HCT116 (cell line): ENCODE data around the gene WWOX. TPM values are rescaled to one million over a fixed set of nuclear protein-coding genes. Genes with fewer than 3 reads are reported as not detected.

Experiments
- ATAC-seq: fragments of 200-7000 bp; cut with Tn5 transposase; 2 replicates; pipeline ENCODE4 v1.9.1; 2020; ENCODE audit warnings: mild to moderate bottlenecking, moderate library complexity
- BruUV-seq: library from RNA; stranded (reverse); fragments of 400-500 nt; replicated peaks from 2 replicates; lab custom pipeline; 2021; lab: Mats Ljungman, UMichigan
- CTCF ChIA-PET: fragments of 300-600 bp; sonication (Branson Sonifier 250); formaldehyde crosslinking; loops from one replicate; lab custom pipeline; 2021; ENCODE audit warnings: antibody characterized with exemption; lab: Charles Lee
- POLR2A ChIA-PET: fragments of 300-600, 350-600 bp; sonication (Branson Sonifier 250); formaldehyde crosslinking; loops from one replicate; lab custom pipeline; 2021; ENCODE audit warnings: antibody characterized with exemption; lab: Charles Lee
- RAD21 ChIA-PET, 2 experiments: fragments of 300-600 bp; sonication (Branson Sonifier 250); formaldehyde crosslinking; loops; one replicate each; lab custom pipeline; 2023; ENCODE audit warnings: low total read pairs in 2 of 2; ENCODE audit not compliant: uncharacterized antibody in 2 of 2, unreplicated experiment in 2 of 2, low non-redundant PET in 1 of 2; lab: Charles Lee
- DNase-seq: peaks from one replicate; pipeline ENCODE4 v3.0.0-alpha.2; 2010; ENCODE audit warnings: low read depth, low spot score
- H2AFZ ChIP-seq: fragments of 200-600 bp; shearing (Covaris generic), sonication (generic); 2 replicates; pipeline ENCODE4 v1.6.1; 2017; ENCODE audit warnings: low read depth, mixed run types, mixed read lengths, antibody characterized with exemption, low read length; ENCODE audit not compliant: poor library complexity, severe bottlenecking
- H3K27ac ChIP-seq: 2 replicates; pipeline ENCODE4 v1.5.1; 2012; ENCODE audit warnings: low read depth, low read length
- H3K27me3 ChIP-seq: fragments of 200-600 bp; sonication (generic); 2 replicates; pipeline ENCODE4 v1.6.1; 2016; ENCODE audit warnings: mixed run types, low read length, mixed read lengths; ENCODE audit not compliant: insufficient read depth
- H3K36me3 ChIP-seq, 2 experiments: fragments of 200-500 bp in 1 of 2; fragments of 200-600 bp in 1 of 2; sonication (Bioruptor generic) in 1 of 2; sonication (generic) in 1 of 2; 2 replicates each; pipeline versions ENCODE4 v1.5.1 to v1.6.1; 2014 to 2016; ENCODE audit warnings: low read length in 2 of 2, inconsistent platforms in 1 of 2, mixed read lengths in 1 of 2, mixed run types in 1 of 2; ENCODE audit not compliant: insufficient read depth in 2 of 2, control insufficient read depth in 1 of 2
- H3K4me1 ChIP-seq, 2 experiments: fragments of 200-600 bp in 1 of 2; sonication (generic) in 1 of 2; 2 replicates each; pipeline versions ENCODE4 v1.5.1 to v1.6.1; 2012 to 2017; ENCODE audit warnings: low read length in 2 of 2, inconsistent platforms in 1 of 2, mild to moderate bottlenecking in 1 of 2, mixed read lengths in 1 of 2, mixed run types in 1 of 2, moderate library complexity in 1 of 2; ENCODE audit not compliant: insufficient read depth in 2 of 2, control insufficient read depth in 1 of 2
- H3K4me2 ChIP-seq: fragments of 200-600 bp; sonication (generic); 2 replicates; pipeline ENCODE4 v1.6.1; 2017; ENCODE audit warnings: mixed run types, low read length, mixed read lengths
- H3K4me3 ChIP-seq, 2 experiments: fragments of 200-600 bp in 1 of 2; sonication (generic) in 1 of 2; replicated peaks in 1 of 2; 2 replicates each; pipeline ENCODE4 v1.5.1; 2011 to 2016; ENCODE audit warnings: low read length in 2 of 2, control low read depth in 1 of 2, low read depth in 1 of 2, mild to moderate bottlenecking in 1 of 2, mixed read lengths in 1 of 2, mixed run types in 1 of 2
- H3K79me2 ChIP-seq: fragments of 200-600 bp; sonication (generic); 2 replicates; pipeline ENCODE4 v1.6.1; 2017; ENCODE audit warnings: mild to moderate bottlenecking, mixed run types, low read length, moderate library complexity, mixed read lengths; ENCODE audit not compliant: insufficient read depth
- H3K9ac ChIP-seq: fragments of 200-600 bp; sonication (generic); 2 replicates; pipeline ENCODE4 v1.6.1; 2016; ENCODE audit warnings: low read length, mixed read lengths
- H3K9me2 ChIP-seq: fragments of 200-600 bp; sonication (generic), shearing (Covaris generic); 2 replicates; pipeline ENCODE4 v1.6.1; 2017; ENCODE audit warnings: mixed run types, mild to moderate bottlenecking, moderate library complexity; ENCODE audit not compliant: insufficient read depth
- H3K9me3 ChIP-seq, 2 experiments: fragments of 200-500 bp in 1 of 2; fragments of 200-600 bp in 1 of 2; sonication (Bioruptor generic) in 1 of 2; sonication (generic) in 1 of 2; 2 replicates each; pipeline ENCODE4 v1.6.1; 2014 to 2017; ENCODE audit warnings: low read length in 2 of 2, mixed read lengths in 2 of 2, inconsistent platforms in 1 of 2, low read depth in 1 of 2, mild to moderate bottlenecking in 1 of 2, mixed run types in 1 of 2, moderate library complexity in 1 of 2; ENCODE audit not compliant: control insufficient read depth in 1 of 2, insufficient read depth in 1 of 2
- H4K20me1 ChIP-seq: fragments of 200-600 bp; sonication (generic), shearing (Covaris generic); 2 replicates; pipeline ENCODE4 v1.6.1; 2017; ENCODE audit warnings: mixed run types, mild to moderate bottlenecking, moderate library complexity; ENCODE audit not compliant: insufficient read depth
- ATF3 ChIP-seq: IDR thresholded peaks from 2 replicates; pipeline ENCODE4 v1.6.1; 2012
- EZH2phosphoT487 ChIP-seq: fragments of 200-600 bp; IDR thresholded peaks from 2 replicates; pipeline ENCODE4 v1.6.1; 2018; ENCODE audit warnings: antibody characterized with exemption, borderline replicate concordance
- JUND ChIP-seq: IDR thresholded peaks from 2 replicates; pipeline ENCODE4 v1.6.1; 2012
- REST ChIP-seq: IDR thresholded peaks from 2 replicates; pipeline ENCODE4 v1.6.1; 2012; ENCODE audit warnings: low read depth
- SIN3A ChIP-seq: IDR thresholded peaks from 2 replicates; pipeline ENCODE4 v1.6.1; 2012; ENCODE audit warnings: low read depth
- intact Hi-C: fragments of 100-400 bp; cut with micrococcal nuclease; formaldehyde crosslinking; loops from 2 replicates; pipeline ENCODE4 v1.10.0; 2022
- total RNA-seq: library from RNA; stranded (reverse); gene quantifications from one replicate; pipeline ENCODE4 v1.2.1, GENCODE V29; 2021; ENCODE audit not compliant: unreplicated experiment

The WWOX gene
- total RNA-seq, 1 experiment from 2014 or later, result 13.7 TPM

- Histone ChIP-seq H3K4me1 (no peaks in the 10 kb centered on the region), H3K27ac (no peak overlapping the region), H3K9me2 (no peaks in the 10 kb centered on the region), H3K79me2 (no peaks in the 10 kb centered on the region), H3K9ac (no peak overlapping the region), H3K4me2 (no peak overlapping the region), H2AFZ (no peak overlapping the region), H3K27me3 (no peaks in the 10 kb centered on the region), H3K36me3 (no peaks in the 10 kb centered on the region), H4K20me1 (no peaks in the 10 kb centered on the region), H3K9me3 (no peaks in the 10 kb centered on the region), H3K4me3 (no peak overlapping the region)
- no peak for TF ChIP-seq JUND
- ChIA-PET RAD21 (no interaction called here), CTCF (no interaction called here), POLR2A (no interaction called here)
- no TSS peak for BruUV-seq
- DNase-seq (no peak), ATAC-seq (no peak)
- intact Hi-C loops, result no loop called here
Observed at GRCh38 chr16:78362524-78363135, 263.2 kb downstream of the WWOX start.

- H3K4me1 ChIP-seq, result no peaks in the 10 kb centered on the region
- BruUV-seq, result no TSS peak
Observed at GRCh38 chr16:78363843-78364555, 264.5 kb downstream of the WWOX start.

More at GRCh38 chr16:78363843-78364555, 264.5 kb downstream of the WWOX start:
- intact Hi-C loops, result no loop called here
- POLR2A ChIA-PET, result no interaction called here
- H3K4me2 ChIP-seq, result no peak overlapping the region
- H4K20me1 ChIP-seq, result no peaks in the 10 kb centered on the region
- no peaks in the 10 kb centered on the region for H3K9me3 ChIP-seq
- no peak for DNase-seq
- RAD21 ChIA-PET, result no interaction called here
- no peak overlapping the region for H3K9ac ChIP-seq
- H2AFZ ChIP-seq, result no peak overlapping the region
- TF ChIP-seq REST (no peak), ATF3 (no peak), EZH2phosphoT487 (no peak), SIN3A (no peak)
- ATAC-seq, result no peak
- no peak overlapping the region for H3K27ac ChIP-seq
- no peaks in the 10 kb centered on the region for H3K27me3 ChIP-seq
- CTCF ChIA-PET, result no interaction called here
- no peaks in the 10 kb centered on the region for H3K9me2 ChIP-seq
- no peaks in the 10 kb centered on the region for H3K36me3 ChIP-seq
- H3K4me3 ChIP-seq, result no peak overlapping the region
- no peaks in the 10 kb centered on the region for H3K79me2 ChIP-seq
